DND-41 (cell line): Measurements from ENCODE around the gene UBE2D2.

Experiments used
- ATAC-seq: fragments of 200-7000 bp; cut with Tn5 transposase; 3 replicates; pipeline ENCODE4 v1.9.1; 2021; ENCODE audit warnings: low read depth; ENCODE audit not compliant: insufficient read depth
- DNase-seq: peaks from one replicate; pipeline ENCODE4 v3.0.0-alpha.2; 2020
- H2AFZ ChIP-seq: 2 replicates; pipeline ENCODE4 v1.6.0; 2012; ENCODE audit warnings: low read depth, low read length
- H3K27ac ChIP-seq: 2 replicates; pipeline ENCODE4 v1.5.1; 2012; ENCODE audit warnings: low read length, inconsistent platforms
- H3K27me3 ChIP-seq: fragments of 200-600 bp; sonication (generic); 2 replicates; pipeline ENCODE4 v1.6.0; 2012; ENCODE audit warnings: low read length, mild to moderate bottlenecking, inconsistent platforms; ENCODE audit not compliant: insufficient read depth, poor library complexity
- H3K36me3 ChIP-seq: 2 replicates; pipeline ENCODE4 v1.5.1; 2012; ENCODE audit warnings: low read length, inconsistent platforms; ENCODE audit not compliant: insufficient read depth
- H3K4me1 ChIP-seq: 2 replicates; pipeline ENCODE4 v1.5.1; 2012; ENCODE audit warnings: mild to moderate bottlenecking, low read length; ENCODE audit not compliant: insufficient read depth
- H3K4me2 ChIP-seq: 2 replicates; pipeline ENCODE4 v1.6.0; 2012; ENCODE audit warnings: mild to moderate bottlenecking, moderate library complexity, low read length, inconsistent platforms; ENCODE audit not compliant: insufficient read depth
- H3K4me3 ChIP-seq, 2 experiments: fragments of 200-600 bp in 1 of 2; shearing (Covaris generic) in 1 of 2; 2 replicates each; pipeline ENCODE4 v1.5.1; 2012 to 2016; ENCODE audit warnings: inconsistent platforms in 2 of 2, low read length in 2 of 2, mild to moderate bottlenecking in 2 of 2, low read depth in 1 of 2, moderate library complexity in 1 of 2
- H3K79me2 ChIP-seq: 2 replicates; pipeline ENCODE4 v1.6.0; 2012; ENCODE audit warnings: low read length, inconsistent platforms; ENCODE audit not compliant: insufficient read depth
- H3K9ac ChIP-seq: 2 replicates; pipeline ENCODE4 v1.6.0; 2012; ENCODE audit warnings: low read depth, mild to moderate bottlenecking, inconsistent platforms, low read length, moderate library complexity
- H3K9me3 ChIP-seq: 2 replicates; pipeline ENCODE4 v1.5.1; 2012; ENCODE audit warnings: low read length, moderate library complexity, mild to moderate bottlenecking, inconsistent platforms; ENCODE audit not compliant: insufficient read depth, severe bottlenecking
- H4K20me1 ChIP-seq: 2 replicates; pipeline ENCODE4 v1.6.0; 2012; ENCODE audit warnings: low read length; ENCODE audit not compliant: insufficient read depth
- EZH2 ChIP-seq: IDR thresholded peaks from 3 replicates; pipeline ENCODE4 v1.6.1; 2012; ENCODE audit warnings: borderline replicate concordance, low read depth, mild to moderate bottlenecking, moderate library complexity, low read length, inconsistent platforms; ENCODE audit not compliant: severe bottlenecking
- TF ChIP-seq, protein P1 (sequence below): IDR thresholded peaks from 2 replicates; pipeline ENCODE4 v1.5.1; 2012; ENCODE audit warnings: borderline replicate concordance, low read length, moderate library complexity, mild to moderate bottlenecking; ENCODE audit not compliant: poor library complexity, severe bottlenecking; ENCODE audit errors: extremely low read depth

UBE2D2 gene

DNA sequence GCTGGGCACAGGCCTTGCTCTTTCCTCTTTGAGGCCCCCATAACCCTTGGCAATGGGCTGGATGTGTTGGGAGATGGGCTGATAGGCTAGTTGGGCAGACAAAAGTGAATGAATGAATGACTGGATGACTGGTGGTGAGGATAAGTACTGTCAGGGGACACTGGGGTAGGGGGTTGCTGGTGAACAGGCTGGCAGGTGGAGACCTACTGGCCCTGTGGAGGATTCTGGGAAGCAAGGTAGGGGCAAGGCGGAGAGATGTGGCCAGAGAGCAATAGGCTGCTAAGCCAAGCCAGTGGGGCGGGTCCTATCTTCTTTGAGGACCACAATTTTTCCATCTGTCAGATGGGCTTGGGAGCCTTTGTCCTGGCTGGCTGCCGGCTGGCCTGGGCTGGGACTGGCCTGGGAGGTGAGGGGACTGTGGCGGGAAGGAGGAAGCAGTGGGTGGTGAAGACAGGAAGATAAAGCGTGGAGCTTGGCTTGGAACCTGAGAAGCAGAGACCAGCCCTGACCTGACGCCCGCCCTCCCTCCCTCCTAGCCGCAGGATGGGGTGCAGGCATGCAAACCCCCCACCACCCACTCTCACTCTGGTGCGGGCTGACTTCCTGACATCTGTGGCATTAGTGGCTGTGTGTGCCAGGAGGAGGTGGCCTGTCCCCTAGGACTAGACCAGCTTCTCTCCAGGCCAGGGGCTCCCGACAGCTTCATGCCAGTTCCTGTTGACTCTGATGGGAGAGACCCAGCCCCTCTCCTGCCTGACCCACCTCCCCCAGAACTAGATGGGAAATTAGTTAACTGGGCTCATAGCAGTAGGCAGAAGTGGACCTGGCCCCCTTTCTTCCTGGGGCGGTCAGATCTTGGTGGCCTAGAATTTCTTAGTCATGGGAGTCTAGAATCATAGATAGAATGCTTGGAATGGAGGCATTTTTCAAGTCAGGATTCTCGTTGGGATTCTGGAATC is 96.5 kb downstream of the UBE2D2 start:
- TF ChIP-seq, protein P1, sequence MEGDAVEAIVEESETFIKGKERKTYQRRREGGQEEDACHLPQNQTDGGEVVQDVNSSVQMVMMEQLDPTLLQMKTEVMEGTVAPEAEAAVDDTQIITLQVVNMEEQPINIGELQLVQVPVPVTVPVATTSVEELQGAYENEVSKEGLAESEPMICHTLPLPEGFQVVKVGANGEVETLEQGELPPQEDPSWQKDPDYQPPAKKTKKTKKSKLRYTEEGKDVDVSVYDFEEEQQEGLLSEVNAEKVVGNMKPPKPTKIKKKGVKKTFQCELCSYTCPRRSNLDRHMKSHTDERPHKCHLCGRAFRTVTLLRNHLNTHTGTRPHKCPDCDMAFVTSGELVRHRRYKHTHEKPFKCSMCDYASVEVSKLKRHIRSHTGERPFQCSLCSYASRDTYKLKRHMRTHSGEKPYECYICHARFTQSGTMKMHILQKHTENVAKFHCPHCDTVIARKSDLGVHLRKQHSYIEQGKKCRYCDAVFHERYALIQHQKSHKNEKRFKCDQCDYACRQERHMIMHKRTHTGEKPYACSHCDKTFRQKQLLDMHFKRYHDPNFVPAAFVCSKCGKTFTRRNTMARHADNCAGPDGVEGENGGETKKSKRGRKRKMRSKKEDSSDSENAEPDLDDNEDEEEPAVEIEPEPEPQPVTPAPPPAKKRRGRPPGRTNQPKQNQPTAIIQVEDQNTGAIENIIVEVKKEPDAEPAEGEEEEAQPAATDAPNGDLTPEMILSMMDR: no peak
- TF ChIP-seq EZH2: no peak
- no peaks in the 10 kb centered on the region for H3K9me3 ChIP-seq

DNA sequence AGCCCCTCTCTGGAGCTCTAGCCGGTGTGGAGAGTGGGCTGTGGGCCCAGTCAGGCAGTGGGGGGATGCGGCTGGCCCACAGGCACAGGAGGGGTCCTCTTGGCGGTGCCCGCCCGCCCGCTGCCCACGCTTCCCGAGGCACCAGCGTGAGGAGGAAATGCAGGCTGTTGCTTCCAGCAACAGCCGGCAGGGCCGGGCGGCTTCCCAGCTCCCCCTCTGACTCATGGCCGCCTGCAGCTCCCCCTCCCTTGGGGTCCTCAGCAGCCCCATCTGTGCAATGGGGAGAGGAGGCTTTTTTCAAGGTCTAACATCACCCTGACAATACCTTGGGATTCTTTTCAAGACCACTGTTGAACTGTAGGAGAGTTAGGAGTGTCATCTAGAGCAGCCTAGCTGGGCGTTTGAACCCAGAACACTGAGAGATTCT is 97.4 kb downstream of the UBE2D2 start:
- Histone ChIP-seq H3K36me3 (peaks cover 6% of the 10 kb centered on the region), H3K4me3 (no peak overlapping the region), H3K27ac (peak overlapping the region; percentile 47; the same call in 1 of the 2 replicates), H3K4me2 (no peak overlapping the region), H3K9me3 (no peaks in the 10 kb centered on the region), H3K27me3 (no peaks in the 10 kb centered on the region), H2AFZ (no peak overlapping the region), H4K20me1 (peaks cover 84% of the 10 kb centered on the region), H3K9ac (no peak overlapping the region), H3K79me2 (peaks cover 98% of the 10 kb centered on the region), H3K4me1 (peaks cover 33% of the 10 kb centered on the region)
- DNase-seq (no peak), ATAC-seq (no peak)
- TF ChIP-seq, protein P1: no peak
- no peak for TF ChIP-seq EZH2

More for the DNA sequence above, 96.5 kb downstream of the UBE2D2 start:
- Histone ChIP-seq H2AFZ (no peak overlapping the region), H3K4me2 (no peak overlapping the region), H3K27me3 (no peaks in the 10 kb centered on the region), H3K27ac (peak overlapping the region; percentile 24), H3K79me2 (peaks cover 98% of the 10 kb centered on the region), H3K4me3 (no peak overlapping the region), H4K20me1 (peaks cover 84% of the 10 kb centered on the region), H3K36me3 (peaks cover 4% of the 10 kb centered on the region), H3K9ac (no peak overlapping the region), H3K4me1 (peaks cover 42% of the 10 kb centered on the region)
- no peak for DNase-seq
- no peak for ATAC-seq

DNA sequence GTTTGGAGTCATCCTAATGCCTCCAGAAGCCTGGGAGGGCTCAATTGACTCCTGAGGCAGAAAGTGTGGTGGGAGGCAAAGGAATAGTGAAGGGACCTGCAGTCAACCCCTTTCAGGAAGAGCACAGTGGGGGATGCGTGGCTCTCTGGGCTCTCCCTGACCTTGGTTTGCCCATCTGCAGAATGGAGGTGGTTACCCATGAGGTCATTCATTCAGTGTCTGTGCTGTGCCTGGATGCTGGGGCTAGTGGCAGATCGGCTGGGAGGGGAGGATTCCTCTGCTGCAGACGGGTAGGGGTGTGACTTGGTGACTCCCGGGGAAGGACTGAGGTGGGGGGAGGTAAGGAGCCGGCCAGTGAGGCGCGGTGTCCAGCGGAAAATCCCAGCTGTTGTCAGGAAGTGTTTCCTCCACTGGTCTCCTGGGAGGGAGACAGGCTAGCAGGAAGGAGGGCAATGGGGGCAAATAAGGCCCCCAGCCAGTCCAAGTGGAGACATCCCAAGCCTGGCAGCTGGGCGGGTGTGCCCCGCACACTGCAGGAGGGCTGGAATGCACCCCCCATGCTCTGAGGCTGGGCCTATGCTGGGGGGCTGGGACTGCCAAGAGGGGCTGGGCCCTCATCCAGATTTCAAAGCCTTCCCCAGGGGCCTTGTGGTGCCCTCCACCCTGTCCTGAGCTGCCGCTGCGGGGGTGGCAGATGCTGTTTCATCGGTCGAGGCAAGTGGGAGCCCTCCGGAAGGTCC is 98.0 kb downstream of the UBE2D2 start:
- no peak overlapping the region for H3K4me2 ChIP-seq

More for the DNA sequence above, 98.0 kb downstream of the UBE2D2 start:
- Histone ChIP-seq H3K9ac (no peak overlapping the region), H3K36me3 (peaks cover 8% of the 10 kb centered on the region), H4K20me1 (peaks cover 83% of the 10 kb centered on the region), H3K79me2 (peaks cover 98% of the 10 kb centered on the region), H3K27ac (no peak overlapping the region), H3K9me3 (no peaks in the 10 kb centered on the region), H2AFZ (no peak overlapping the region), H3K4me3 (no peak overlapping the region), H3K27me3 (no peaks in the 10 kb centered on the region), H3K4me1 (peaks cover 27% of the 10 kb centered on the region)
- DNase-seq (no peak), ATAC-seq (no peak)
- TF ChIP-seq, protein P1: no peak
- TF ChIP-seq EZH2: no peak
